GM21576 (cell line): ENCODE results near the gene TMCO5A.

Source experiments
- ATAC-seq: cut with Tn5 transposase; IDR thresholded peaks from one replicate; pipeline ENCODE4 v1.9.1; 2021; ENCODE audit warnings: mild to moderate bottlenecking, moderate library complexity; ENCODE audit not compliant: unreplicated experiment

TMCO5A gene

GRCh38 chr15:37967788-37968187 is 33.3 kb downstream of the TMCO5A start:
- ATAC-seq, result no peak

- no peak for ATAC-seq
Measured at GRCh38 chr15:37973856-37974255, 39.4 kb downstream of the TMCO5A start.

GRCh38 chr15:37978231-37978630 is 43.8 kb downstream of the TMCO5A start:
- no peak for ATAC-seq

- ATAC-seq, result no peak
Measured at GRCh38 chr15:37979671-37980409, 45.4 kb downstream of the TMCO5A start.

GRCh38 chr15:37981201-37981600 is 46.8 kb downstream of the TMCO5A start:
- ATAC-seq, result no peak

- ATAC-seq, result no peak
Measured at GRCh38 chr15:37981775-37982174, 47.3 kb downstream of the TMCO5A start.

GRCh38 chr15:37984368-37984767 is 49.9 kb downstream of the TMCO5A start:
- no peak for ATAC-seq

- peak; percentile 76 for ATAC-seq
Measured at GRCh38 chr15:37995461-37996347, 61.3 kb downstream of the TMCO5A start.
